ENCODE results near the gene HOXC4. TPM values are rescaled to one million over a fixed set of nuclear protein-coding genes. Genes with fewer than 3 reads are reported as not detected.

HOXC4 gene
- polyA plus RNA-seq, 1 donor from 2014 or later = not detected

GRCh38 chr12:54068418-54069070 lies 14.9 kb downstream of the HOXC4 start:
- no peaks in the 10 kb centered on the region for H3K36me3 ChIP-seq (ENCODE audit: insufficient read depth, low read length)
- H3K4me2 ChIP-seq (ENCODE audit: low read length) = no peak overlapping the region
- no peaks in the 10 kb centered on the region for H3K9me3 ChIP-seq (ENCODE audit: low read length)
- H3F3A ChIP-seq (ENCODE audit: insufficient read depth, low read length, poor library complexity, severe bottlenecking) = no peaks in the 10 kb centered on the region
- H3K9me2 ChIP-seq (ENCODE audit: insufficient read depth, low read length) = no peaks in the 10 kb centered on the region
- H3K4me3 ChIP-seq (ENCODE audit: low read length) = no peak overlapping the region
- no peak for TF ChIP-seq REST (IDR thresholded peaks at IDR 0.05; ENCODE audit: borderline replicate concordance)
- no peak for TF ChIP-seq TAF1 (IDR thresholded peaks at IDR 0.05; ENCODE audit: low read depth)
- no peak for TF ChIP-seq SMC3 (conservative IDR thresholded peaks at IDR 0.05; ENCODE audit: poor library complexity)
- no peak for TF ChIP-seq EP300 (conservative IDR thresholded peaks at IDR 0.05; ENCODE audit: poor library complexity, severe bottlenecking)
- TF ChIP-seq EZH2 (IDR thresholded peaks at IDR 0.05; ENCODE audit: borderline replicate concordance, insufficient read depth, low read length, poor library complexity, severe bottlenecking) = no peak
- no peak for TF ChIP-seq RAD21 (conservative IDR thresholded peaks at IDR 0.05)
- no peak for TF ChIP-seq POLR2AphosphoS5 (IDR thresholded peaks at IDR 0.05)
- no peak for TF ChIP-seq CTCF (IDR thresholded peaks at IDR 0.05; ENCODE audit: poor library complexity, severe bottlenecking)
- TF ChIP-seq MXI1 (conservative IDR thresholded peaks at IDR 0.05; ENCODE audit: poor library complexity, severe bottlenecking) = no peak
- no peak overlapping the region for H2AFZ ChIP-seq (ENCODE audit: low read depth, low read length)
- H3K79me2 ChIP-seq (replicated peaks; ENCODE audit: insufficient read depth, low read length) = no peaks in the 10 kb centered on the region
- H3K27ac ChIP-seq (ENCODE audit: low read length) = no peak overlapping the region
- H3K27me3 ChIP-seq (ENCODE audit: insufficient read depth, low read depth, low read length) = peaks cover 83% of the 10 kb centered on the region
- H3K9ac ChIP-seq (ENCODE audit: low read length) = no peak overlapping the region
- no peaks in the 10 kb centered on the region for H4K20me1 ChIP-seq (ENCODE audit: insufficient read depth)

- H4K20me1 ChIP-seq (ENCODE audit: insufficient read depth) = no peaks in the 10 kb centered on the region
- H3K9me3 ChIP-seq (ENCODE audit: low read length) = no peaks in the 10 kb centered on the region
- H2AFZ ChIP-seq (ENCODE audit: low read depth, low read length) = no peak overlapping the region
- H3K27ac ChIP-seq (ENCODE audit: low read length) = no peak overlapping the region
- H3K27me3 ChIP-seq (ENCODE audit: insufficient read depth, low read depth, low read length) = peaks cover 81% of the 10 kb centered on the region
- H3K4me3 ChIP-seq (ENCODE audit: low read length) = no peak overlapping the region
- H3K79me2 ChIP-seq (replicated peaks; ENCODE audit: insufficient read depth, low read length) = no peaks in the 10 kb centered on the region
- TF ChIP-seq TAF1 (IDR thresholded peaks at IDR 0.05; ENCODE audit: low read depth) = no peak
- no peak for TF ChIP-seq MXI1 (conservative IDR thresholded peaks at IDR 0.05; ENCODE audit: poor library complexity, severe bottlenecking)
- no peak for TF ChIP-seq RAD21 (conservative IDR thresholded peaks at IDR 0.05)
- no peak for TF ChIP-seq EP300 (conservative IDR thresholded peaks at IDR 0.05; ENCODE audit: poor library complexity, severe bottlenecking)
- no peak for TF ChIP-seq POLR2AphosphoS5 (IDR thresholded peaks at IDR 0.05)
- no peak for TF ChIP-seq EZH2 (IDR thresholded peaks at IDR 0.05; ENCODE audit: borderline replicate concordance, insufficient read depth, low read length, poor library complexity, severe bottlenecking)
- no peak for TF ChIP-seq SMC3 (conservative IDR thresholded peaks at IDR 0.05; ENCODE audit: poor library complexity)
- TF ChIP-seq CTCF (IDR thresholded peaks at IDR 0.05; ENCODE audit: poor library complexity, severe bottlenecking) = no peak
- TF ChIP-seq REST (IDR thresholded peaks at IDR 0.05; ENCODE audit: borderline replicate concordance) = no peak
- H3K9ac ChIP-seq (ENCODE audit: low read length) = no peak overlapping the region
- no peaks in the 10 kb centered on the region for H3F3A ChIP-seq (ENCODE audit: insufficient read depth, low read length, poor library complexity, severe bottlenecking)
- H3K4me2 ChIP-seq (ENCODE audit: low read length) = no peak overlapping the region
- H3K36me3 ChIP-seq (ENCODE audit: insufficient read depth, low read length) = no peaks in the 10 kb centered on the region
- no peaks in the 10 kb centered on the region for H3K9me2 ChIP-seq (ENCODE audit: insufficient read depth, low read length)
Observed at GRCh38 chr12:54071942-54072341, 18.3 kb downstream of the HOXC4 start.
